ENCODE results near the gene SFMBT2. TPM values are rescaled to one million over a fixed set of nuclear protein-coding genes. Genes with fewer than 3 reads are reported as not detected.

SFMBT2 gene
- total and polyA plus RNA-seq, 10 donors, result 4.4 to 47.7 (median 34.8) TPM

- Histone ChIP-seq H3K27me3 (replicated peaks in 1 of 7) (no peaks in the 10 kb centered on the region), H3K4me1 (peaks cover 13 to 37% (median 17%) of the 10 kb centered on the region in 6 donors), H3K9me3 (no peaks in the 10 kb centered on the region), H3K4me3 (no peak overlapping the region), H3K36me3 (peaks cover 0 to 25% (median 13%) of the 10 kb centered on the region in 6 donors), H3K27ac (no peak overlapping the region)
- intact Hi-C loops (cut with DNase I; ENCODE audit: low total_unique reads), result no loop called here
- TF ChIP-seq POLR2A (IDR thresholded peaks at IDR 0.05), result no peak
- TF ChIP-seq CTCF (IDR thresholded peaks at IDR 0.05 in 8 of 11, conservative IDR thresholded peaks at IDR 0.05 in 3 of 11), result no peak
- TF ChIP-seq POLR2AphosphoS5 (IDR thresholded peaks at IDR 0.05), result no peak
- DNase-seq, result no peak
- WGBS, 5 donors, result 72 to 80% (median 77%) methylated on average over 7 of the region's 7 CpGs
Measured at GRCh38 chr10:7385114-7385513, 25.7 kb downstream of the SFMBT2 start.

DNA sequence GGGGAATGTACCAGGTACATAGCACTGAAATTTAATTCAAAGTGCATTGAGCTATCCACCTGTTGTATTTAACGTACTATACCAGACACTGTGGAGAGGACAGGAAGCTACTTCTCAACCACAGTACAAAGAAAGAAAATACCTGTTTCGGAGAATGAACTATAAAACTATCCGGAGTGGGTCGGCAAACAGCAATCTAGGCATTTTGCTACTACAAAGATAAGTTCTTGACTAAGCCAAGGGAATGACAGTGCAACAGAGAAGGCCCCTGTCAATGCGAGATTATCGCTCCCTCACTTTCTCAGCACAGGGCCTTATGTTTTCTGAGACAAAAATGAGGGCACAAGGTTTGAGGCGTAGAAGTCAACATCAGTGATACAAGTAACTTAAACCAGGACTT lies 27.4 kb downstream of the SFMBT2 start:
- intact Hi-C loops (cut with DNase I; ENCODE audit: low total_unique reads), result no loop called here
- no peak overlapping the region for H3K27ac ChIP-seq
- TF ChIP-seq CTCF (IDR thresholded peaks at IDR 0.05 in 8 of 11, conservative IDR thresholded peaks at IDR 0.05 in 3 of 11) (no peak), POLR2A (IDR thresholded peaks at IDR 0.05) (no peak), POLR2AphosphoS5 (IDR thresholded peaks at IDR 0.05) (no peak)
- peaks cover 0 to 20% (median under 1%) of the 10 kb centered on the region in 6 donors for H3K4me1 ChIP-seq
- no peaks in the 10 kb centered on the region for H3K27me3 ChIP-seq (replicated peaks in 1 of 7)
- no peak overlapping the region for H3K4me3 ChIP-seq
- 74 to 78% (median 75%) methylated on average over 7 of the region's 7 CpGs for WGBS, 5 donors
- H3K9me3 ChIP-seq, result no peaks in the 10 kb centered on the region
- H3K36me3 ChIP-seq, result peaks cover 0 to 42% (median 13%) of the 10 kb centered on the region in 6 donors
- DNase-seq, result no peak

GRCh38 chr10:7380704-7381241 lies 30.1 kb downstream of the SFMBT2 start:
- peaks cover 0 to 58% (median 13%) of the 10 kb centered on the region in 6 donors for H3K36me3 ChIP-seq
- H3K9me3 ChIP-seq, result no peaks in the 10 kb centered on the region
- H3K27ac ChIP-seq, result no peak overlapping the region
- no peak overlapping the region for H3K4me3 ChIP-seq
- TF ChIP-seq CTCF (IDR thresholded peaks at IDR 0.05 in 8 of 11, conservative IDR thresholded peaks at IDR 0.05 in 3 of 11) (no peak), POLR2AphosphoS5 (IDR thresholded peaks at IDR 0.05) (no peak), POLR2A (IDR thresholded peaks at IDR 0.05) (no peak)
- peaks cover 0 to 13% (median 0%) of the 10 kb centered on the region in 6 donors for H3K4me1 ChIP-seq
- H3K27me3 ChIP-seq (replicated peaks in 1 of 7), result no peaks in the 10 kb centered on the region
- intact Hi-C loops (cut with DNase I; ENCODE audit: low total_unique reads), result no loop called here
- no peak for DNase-seq
- WGBS, 5 donors, result 72 to 94% (median 89%) methylated on average over 5 of the region's 5 CpGs

GRCh38 chr10:7378602-7379403 lies 32.0 kb downstream of the SFMBT2 start:
- Histone ChIP-seq H3K4me1 (peaks cover 0 to 13% (median 0%) of the 10 kb centered on the region in 6 donors), H3K36me3 (peaks cover under 1 to 75% (median 14%) of the 10 kb centered on the region in 6 donors), H3K9me3 (peaks cover 0 to 4% (median under 1%) of the 10 kb centered on the region in 8 donors), H3K27ac (peak overlapping the region in 1 of 8 donors; percentile 42), H3K4me3 (no peak overlapping the region), H3K27me3 (replicated peaks in 1 of 7) (no peaks in the 10 kb centered on the region)
- no peak for TF ChIP-seq POLR2A (IDR thresholded peaks at IDR 0.05)
- 82 to 87% (median 85%) methylated on average over 8 of the region's 8 CpGs for WGBS, 5 donors
- DNase-seq, result no peak
- intact Hi-C loops (cut with DNase I; ENCODE audit: low total_unique reads), result no loop called here

Measured in spleen (tissue), 11 donors.